ACHN (cell line): Measurements from ENCODE around the gene UNC50.

Experiments
- DNase-seq: peaks from one replicate; pipeline ENCODE4 v3.0.0-alpha.2; 2015
- in situ Hi-C: cut with HindIII; loops from 2 replicates; pipeline ENCODE4 v1.10.0; 2017; ENCODE audit warnings: low sequenced_read_pairs, low pct_ligation_motif_present, low pct_unique_long_range_greater_than_20kb

Gene UNC50

DNA sequence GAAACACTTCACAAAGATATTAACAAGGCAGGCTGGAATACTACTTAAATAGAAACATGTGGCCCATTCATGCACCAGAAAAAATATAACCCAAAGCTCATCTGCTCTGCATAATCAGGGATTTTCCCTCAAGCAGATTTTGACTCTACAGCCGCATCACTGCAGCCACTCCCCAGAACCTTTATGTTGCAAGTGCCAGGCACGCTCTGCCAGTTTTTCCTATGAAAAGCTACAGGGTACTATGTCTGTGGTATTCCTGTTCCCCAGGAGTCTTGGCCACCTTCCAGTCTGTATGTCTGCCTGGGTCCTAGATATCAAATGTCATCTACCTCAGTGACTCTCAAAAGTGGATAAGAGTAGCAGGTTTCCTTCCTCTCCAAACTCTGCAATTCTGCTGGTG is 3.8 kb upstream of the UNC50 start:
- no peak for DNase-seq
- in situ Hi-C loops: no loop called here

DNA sequence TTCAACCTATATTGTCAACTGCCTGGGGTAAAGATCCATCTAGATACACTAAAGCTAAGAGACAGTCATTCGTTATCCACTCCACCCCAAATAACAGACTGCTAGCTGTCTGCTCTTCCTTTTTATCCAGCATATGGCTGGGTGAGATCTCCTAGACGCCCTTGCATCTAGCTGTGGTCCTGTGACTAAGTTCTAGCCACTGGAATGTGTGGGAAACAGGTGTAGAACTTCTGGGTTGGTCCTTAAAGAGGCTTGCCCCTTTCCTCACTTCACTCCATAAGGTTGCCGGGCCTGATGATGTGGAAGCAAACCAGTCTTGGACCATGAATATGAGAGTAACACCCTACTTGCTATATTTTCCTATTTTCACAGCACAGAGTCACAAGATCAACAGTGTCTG is 3.3 kb upstream of the UNC50 start:
- in situ Hi-C loops: no loop called here
- no peak for DNase-seq

DNA sequence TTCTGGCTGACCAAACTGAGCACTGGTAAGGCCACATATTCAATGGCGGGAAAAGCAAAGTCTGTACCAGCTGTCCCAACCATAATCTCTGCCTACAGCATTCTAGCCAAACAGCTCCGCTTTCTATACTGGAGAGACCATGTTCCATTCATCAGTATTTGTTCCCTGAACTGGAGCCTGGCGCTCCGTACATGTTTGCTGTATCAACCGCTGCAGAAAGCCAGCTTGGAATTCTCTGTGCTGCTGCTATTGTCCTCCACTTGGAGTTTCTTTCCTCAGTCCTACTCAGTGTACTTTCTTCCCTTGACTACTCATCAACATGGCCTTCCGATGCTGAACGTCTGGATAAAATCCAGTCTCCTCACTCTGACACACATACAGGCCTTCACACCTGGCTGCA is 2.0 kb upstream of the UNC50 start:
- DNase-seq: no peak
- in situ Hi-C loops: no loop called here

DNA sequence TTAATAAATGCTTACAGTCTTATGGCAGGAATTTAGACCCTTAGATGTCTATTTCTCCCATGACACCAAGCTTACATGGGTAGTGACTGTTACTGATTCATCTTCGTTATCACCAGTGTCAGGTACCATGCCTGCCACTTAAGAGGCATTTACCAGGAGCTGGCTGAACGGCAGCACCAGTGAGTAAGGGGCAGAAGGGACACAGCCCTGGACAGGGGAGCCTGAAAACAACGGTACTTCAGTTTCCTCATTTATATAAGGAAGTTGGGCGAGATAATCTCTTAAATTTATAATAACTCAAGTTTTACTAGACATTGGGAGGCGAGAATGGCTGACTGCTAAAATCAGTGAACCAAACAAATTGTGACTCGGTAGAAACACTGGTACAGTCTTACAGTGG is 1.3 kb upstream of the UNC50 start:
- in situ Hi-C loops: no loop called here
- DNase-seq: no peak

DNA sequence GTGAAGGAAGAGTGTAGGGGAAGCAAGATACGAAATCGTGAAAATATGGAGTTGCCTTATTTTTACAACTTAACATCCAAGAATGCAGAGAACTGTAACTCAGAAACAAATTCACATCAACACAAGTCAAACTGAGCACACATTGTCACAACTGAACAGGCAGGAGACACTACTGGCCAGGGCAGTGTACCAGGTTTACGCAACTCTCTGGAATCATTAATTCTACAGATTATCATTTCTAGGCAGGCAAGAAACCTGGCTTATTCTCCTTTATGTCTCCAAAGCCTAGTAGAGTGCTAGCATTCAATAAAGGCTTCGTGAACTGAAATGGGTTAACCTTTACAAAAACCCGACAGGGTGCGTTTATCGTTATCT is 661 bp upstream of the UNC50 start:
- peak; percentile 30 for DNase-seq
- in situ Hi-C loops: no loop called here

DNA sequence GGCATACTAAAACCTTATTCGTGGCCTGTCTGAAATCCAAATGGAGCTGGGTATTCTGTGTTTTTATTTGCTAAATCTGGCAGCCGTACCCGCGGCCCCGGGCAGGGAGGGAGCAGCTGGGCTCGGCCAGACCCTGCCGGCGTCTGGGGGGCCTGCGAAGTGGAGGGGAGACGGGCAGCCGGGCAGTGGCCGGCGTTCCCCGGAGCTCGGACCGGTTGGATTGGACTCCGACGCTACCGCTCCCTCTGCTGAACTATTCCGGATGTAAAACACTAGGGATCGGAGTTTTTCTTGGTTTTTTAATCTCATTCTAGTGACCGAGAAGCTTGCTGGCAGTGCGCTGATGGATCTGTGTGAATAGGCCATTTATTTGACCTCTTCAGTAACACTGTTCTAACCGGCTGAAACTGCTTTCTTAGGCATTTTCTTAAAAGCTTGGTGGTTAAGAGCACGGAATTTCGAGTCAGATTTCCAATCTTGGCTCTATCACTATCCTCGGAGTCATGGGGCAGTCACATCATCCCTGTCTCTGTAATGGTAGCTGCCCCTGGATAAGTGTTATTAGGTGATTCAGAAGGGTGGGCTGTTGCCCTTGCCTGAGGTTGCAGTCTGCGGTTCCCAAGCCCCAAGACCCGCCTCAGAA is 694 bp downstream of the UNC50 start:
- in situ Hi-C loops: no loop called here
- peak; percentile 55 for DNase-seq

DNA sequence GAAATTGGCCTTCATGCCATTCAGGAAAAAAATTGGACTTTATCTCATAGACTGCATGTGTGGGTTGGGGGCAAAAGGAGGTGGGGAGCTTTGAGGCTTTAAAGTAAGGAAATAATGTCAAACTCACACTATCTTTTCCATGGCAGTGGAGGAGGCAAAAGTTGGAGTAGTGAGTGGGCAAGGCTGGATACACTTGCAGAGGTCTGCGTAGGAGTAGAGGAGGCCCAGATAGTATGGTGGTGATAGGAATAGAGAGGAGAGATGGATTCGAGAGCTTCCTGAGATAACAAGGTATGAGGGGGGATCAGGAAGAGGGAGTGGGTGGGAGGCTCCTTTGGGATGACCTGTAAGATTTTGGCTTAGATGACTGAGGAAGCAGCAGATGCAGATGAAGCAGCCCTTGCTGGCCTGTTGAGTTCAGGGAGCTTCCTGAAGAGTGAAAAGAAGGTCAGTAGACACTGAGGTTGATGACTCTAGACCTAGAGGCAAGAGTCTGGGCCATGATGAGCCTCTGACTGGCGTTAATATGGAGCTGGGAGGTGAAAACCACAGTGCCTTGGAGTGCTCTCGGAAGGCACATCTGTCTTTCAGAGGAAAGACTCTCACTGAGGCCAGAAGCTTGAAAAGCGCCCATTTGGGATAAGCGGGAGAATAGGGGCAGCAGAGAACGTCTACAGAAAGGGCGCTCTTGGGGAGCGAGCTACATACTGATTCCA is 5.8 kb downstream of the UNC50 start:
- DNase-seq: no peak
- in situ Hi-C loops: no loop called here

DNA sequence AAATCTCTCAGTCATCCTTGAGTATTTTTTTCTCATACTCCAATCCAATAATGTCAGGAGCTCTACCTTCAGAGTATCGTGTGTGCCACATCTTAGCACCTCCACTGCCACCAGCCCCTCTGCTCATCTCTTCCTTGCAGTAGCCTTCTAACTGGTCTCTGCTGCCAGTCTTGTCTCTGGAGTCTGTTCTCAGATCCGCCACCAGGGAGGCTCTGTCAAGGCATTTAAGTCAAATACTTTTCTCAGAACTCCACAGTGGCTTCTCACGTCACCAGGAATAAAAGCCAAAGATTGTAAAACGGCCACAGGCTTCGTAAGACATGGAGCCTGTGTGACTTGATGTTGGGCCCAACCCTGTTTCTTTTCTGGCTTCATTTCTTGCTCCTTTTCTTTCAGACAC is 7.1 kb downstream of the UNC50 start:
- in situ Hi-C loops: no loop called here
- no peak for DNase-seq

DNA sequence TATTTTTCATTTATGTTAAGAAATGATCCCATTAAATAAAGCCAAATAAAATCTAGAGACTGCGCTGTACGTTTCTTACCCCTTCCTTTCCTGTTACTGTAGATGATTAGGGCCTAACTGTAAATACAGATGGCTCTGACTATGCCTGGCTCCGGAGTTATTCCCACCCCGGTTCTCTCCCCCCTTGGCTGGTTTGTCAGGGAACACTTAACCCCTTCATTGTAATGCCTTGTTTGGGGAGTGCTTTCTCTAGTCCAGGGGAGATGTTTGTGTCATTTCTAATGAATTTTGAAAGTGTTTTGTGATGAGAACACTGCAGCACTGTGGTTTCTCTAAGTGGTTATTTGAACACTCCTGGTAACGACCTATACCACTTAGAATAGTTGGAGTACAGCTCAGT is 8.8 kb downstream of the UNC50 start:
- no peak for DNase-seq
- in situ Hi-C loops: no loop called here

GRCh38 chr2:98623657-98624056 is 15.3 kb downstream of the UNC50 start:
- DNase-seq: no peak
- in situ Hi-C loops: no loop called here

GRCh38 chr2:98632351-98632750 is 24.0 kb downstream of the UNC50 start:
- no peak for DNase-seq
- in situ Hi-C loops: no loop called here

- in situ Hi-C loops: no loop called here
- DNase-seq: peak; percentile 46
Observed at GRCh38 chr2:98634406-98635092, 26.2 kb downstream of the UNC50 start.

DNA sequence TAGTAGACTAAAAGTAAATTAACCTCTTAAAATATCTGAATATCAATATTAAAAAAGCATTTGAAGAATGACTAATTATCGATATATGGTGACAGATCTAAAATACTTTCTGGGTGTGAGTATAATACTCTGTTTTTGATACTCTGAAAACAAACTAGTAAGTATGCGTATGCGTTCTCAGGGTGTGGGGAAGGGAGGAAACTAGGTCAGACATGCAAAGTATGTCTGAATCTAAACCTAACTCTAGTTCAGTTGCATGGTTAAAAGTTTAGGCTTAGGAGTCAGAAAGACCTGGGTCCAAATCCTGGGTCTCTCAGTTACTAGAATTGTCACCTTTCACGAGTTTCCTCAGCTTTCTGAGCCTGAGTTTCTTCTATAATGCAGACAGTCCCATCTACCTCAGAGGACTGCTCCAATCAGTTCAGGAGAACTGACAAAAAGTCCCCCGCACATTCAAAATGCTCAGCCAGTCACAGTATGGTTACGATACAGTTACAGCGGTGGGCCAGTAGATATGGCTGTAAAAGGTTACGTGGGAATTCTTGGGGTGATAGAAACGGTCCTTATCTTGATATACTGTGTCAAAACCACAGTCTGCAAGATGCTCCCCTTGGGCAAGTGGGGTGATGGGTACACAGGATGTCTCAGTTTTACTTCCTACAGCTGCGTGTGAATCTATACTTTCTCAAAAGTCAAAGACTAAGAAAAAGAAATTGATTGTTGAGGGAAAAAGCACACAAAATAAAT is 29.2 kb downstream of the UNC50 start:
- in situ Hi-C loops: no loop called here

DNA sequence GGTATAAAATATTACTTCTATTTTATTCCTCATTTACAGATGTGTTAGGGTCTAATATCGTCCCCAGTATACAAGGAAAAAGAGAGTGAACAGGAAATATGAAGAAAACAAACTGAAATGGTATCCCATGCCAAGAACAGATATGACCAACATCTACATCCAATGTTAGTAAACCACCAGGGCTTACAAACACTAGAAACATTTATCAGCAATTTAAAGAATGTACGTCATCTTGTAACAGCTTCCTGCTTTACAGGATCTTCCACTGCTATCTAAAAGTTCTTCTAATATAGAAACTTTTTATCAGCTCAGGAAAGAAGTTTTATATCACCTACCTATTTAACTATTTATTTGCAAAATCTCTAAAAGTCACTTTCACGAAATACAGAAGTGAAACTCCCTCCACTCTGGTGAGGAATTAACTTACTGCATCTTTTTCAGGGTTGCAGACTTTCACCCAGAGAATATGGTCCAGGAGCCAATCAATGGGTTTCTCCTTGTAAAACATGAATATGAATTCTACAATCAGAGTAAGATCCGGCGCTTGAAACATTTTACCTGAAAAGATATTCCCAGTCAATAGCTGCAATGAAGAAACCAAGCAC is 35.2 kb downstream of the UNC50 start:
- DNase-seq: no peak
- in situ Hi-C loops: no loop called here

More for the DNA sequence above, 29.2 kb downstream of the UNC50 start:
- DNase-seq: no peak

- in situ Hi-C loops: no loop called here
- DNase-seq: no peak
Observed at GRCh38 chr2:98647636-98648035, 39.2 kb downstream of the UNC50 start.

DNA sequence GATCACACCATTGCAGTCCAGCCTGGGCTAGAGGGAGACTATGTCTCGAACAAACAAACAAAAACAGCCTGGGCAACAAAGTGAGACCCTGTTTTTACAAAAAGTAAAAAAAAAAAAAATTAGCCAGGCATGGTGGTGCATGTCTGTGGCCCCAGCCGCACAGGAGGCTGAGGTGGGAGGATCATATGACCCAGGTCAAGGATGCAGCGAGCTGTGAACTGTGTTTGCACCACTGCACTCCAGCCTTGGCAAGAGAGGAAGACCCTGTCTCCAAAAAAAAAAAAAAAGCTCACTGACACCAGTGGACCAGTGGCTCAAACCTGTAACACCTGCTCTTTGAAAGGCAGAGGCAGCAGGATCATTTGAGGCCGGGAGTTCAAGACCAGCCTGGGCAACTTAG is 40.1 kb downstream of the UNC50 start:
- in situ Hi-C loops: no loop called here
- DNase-seq: no peak

DNA sequence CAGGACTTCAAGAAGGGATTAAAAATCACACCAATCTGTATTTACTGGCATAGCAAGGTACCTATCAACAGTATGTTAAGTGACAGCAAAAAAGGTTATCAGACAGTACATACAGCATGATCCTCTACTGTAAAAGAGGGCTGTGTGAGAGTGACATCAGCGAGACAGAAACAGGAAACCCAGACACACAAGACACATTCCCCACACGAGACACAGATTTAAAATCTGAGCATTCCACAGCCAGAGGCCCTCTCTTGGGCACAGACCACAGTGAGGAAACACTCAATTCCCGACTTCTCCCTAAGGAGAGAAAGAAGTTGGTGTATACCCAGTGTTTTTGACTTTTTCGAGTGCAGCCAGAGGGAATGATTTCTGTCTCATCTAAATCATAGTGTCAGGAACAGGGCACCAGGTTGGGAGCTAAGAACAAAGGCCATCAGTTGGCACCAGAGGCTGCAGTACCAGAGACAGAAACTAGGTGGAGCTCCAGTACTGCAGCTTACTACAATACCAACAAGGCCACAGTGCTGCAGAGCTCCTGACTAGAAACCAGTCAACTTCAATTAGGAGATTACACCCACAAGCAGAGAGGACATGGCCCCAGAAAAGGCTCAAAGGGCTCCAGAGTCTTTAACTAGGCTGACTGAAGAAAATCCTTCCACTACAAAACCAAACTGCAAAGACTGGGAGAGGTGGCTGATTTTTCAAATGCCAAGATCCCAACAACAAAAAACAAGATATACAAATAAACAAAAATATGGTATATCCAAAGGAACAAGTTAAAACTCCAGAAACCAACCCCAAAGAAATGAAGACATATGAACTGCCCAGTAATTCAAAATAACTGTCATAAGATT is 41.0 kb downstream of the UNC50 start:
- in situ Hi-C loops: no loop called here

DNA sequence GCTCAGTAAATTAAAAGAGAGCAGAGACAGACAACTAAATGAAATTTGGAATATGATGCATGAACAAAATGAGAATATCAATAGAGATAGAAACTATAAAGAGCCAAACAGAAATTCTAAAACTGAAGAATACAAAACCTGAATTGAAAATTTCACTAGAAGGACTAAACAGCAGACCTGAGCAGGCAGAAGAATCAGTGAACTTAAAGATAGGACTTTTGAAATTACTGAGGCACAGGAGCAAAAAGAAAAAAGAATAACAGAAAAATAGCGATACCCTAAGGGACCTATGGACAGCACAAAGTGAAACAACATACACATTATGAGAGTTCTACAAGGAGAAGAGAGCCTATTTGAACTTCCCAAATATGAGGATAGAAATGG is 41.6 kb downstream of the UNC50 start:
- in situ Hi-C loops: no loop called here
- no peak for DNase-seq

More for the DNA sequence above, 41.0 kb downstream of the UNC50 start:
- peak; percentile 82 for DNase-seq
